C4-2B (cell line): ENCODE results near the gene IFI44L.

Experiments used
- CTCF ChIP-seq: fragments of 450-650 bp; conservative IDR thresholded peaks from 2 replicates; pipeline ENCODE4 v1.5.1; 2017; ENCODE audit warnings: mild to moderate bottlenecking
- ZFX ChIP-seq: fragments of 450-650 bp; IDR thresholded peaks from 2 replicates; pipeline ENCODE4 v1.6.1; 2017

DNA sequence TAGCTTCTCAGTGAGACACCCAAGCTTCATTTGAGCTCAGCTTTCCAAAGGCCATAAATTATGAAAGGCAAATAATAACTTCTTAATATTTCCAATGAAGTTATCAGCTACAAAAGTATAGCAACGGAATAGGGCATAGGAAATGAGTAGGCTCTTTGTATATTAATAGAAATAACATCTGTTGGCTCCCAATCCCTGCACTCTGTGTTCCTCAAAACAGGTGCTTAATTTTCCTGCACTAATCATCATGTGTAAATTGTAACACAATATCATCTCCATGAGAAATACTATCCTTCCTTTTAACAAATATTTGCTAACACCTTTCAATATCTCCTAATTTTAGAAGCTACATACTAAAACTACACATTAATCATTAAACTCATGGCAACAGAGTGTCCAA is 19.2 kb upstream of the IFI44L start:
- TF ChIP-seq CTCF (no peak), ZFX (no peak)
